Keratinocyte (primary cell): ENCODE measurements around the gene WAC. TPM values are rescaled to one million over a fixed set of nuclear protein-coding genes. Genes with fewer than 3 reads are reported as not detected.

Experiments used
- DNase-seq: peaks from one replicate; pipeline ENCODE4 v3.0.0-alpha.2; 2011; ENCODE audit warnings: low read depth, missing footprints, low spot score
- FAIRE-seq: peaks from 2 replicates; lab custom pipeline; 2011; peaks lifted over from hg19 to GRCh38; lab: Jason Lieb, UNC
- H2AFZ ChIP-seq: 2 replicates; pipeline ENCODE4 v1.6.0; 2012; ENCODE audit warnings: low read length, control low read depth, inconsistent platforms; ENCODE audit not compliant: control insufficient read depth
- H3K27ac ChIP-seq: 2 replicates; pipeline ENCODE4 v1.5.1; 2011; ENCODE audit warnings: low read length; ENCODE audit not compliant: control insufficient read depth, insufficient read depth
- H3K27me3 ChIP-seq: 3 replicates; pipeline ENCODE4 v1.6.0; 2011; ENCODE audit warnings: low read length; ENCODE audit not compliant: control insufficient read depth, insufficient read depth; ENCODE audit errors: extremely low read depth
- H3K36me3 ChIP-seq, 2 experiments: 2 replicates in 1 of 2; 3 replicates in 1 of 2; pipeline ENCODE4 v1.5.1; 2011; ENCODE audit warnings: low read length in 2 of 2, mild to moderate bottlenecking in 1 of 2; ENCODE audit not compliant: control insufficient read depth in 2 of 2, insufficient read depth in 2 of 2; ENCODE audit errors: extremely low read depth in 1 of 2
- H3K4me1 ChIP-seq: 3 replicates; pipeline ENCODE4 v1.5.1; 2011; ENCODE audit warnings: low read length; ENCODE audit not compliant: control insufficient read depth, insufficient read depth; ENCODE audit errors: extremely low read depth
- H3K4me2 ChIP-seq: 3 replicates; pipeline ENCODE4 v1.6.0; 2011; ENCODE audit warnings: low read depth, low read length; ENCODE audit not compliant: control insufficient read depth, insufficient read depth; ENCODE audit errors: extremely low read depth
- H3K4me3 ChIP-seq, 3 experiments: fragments of 200-600 bp in 1 of 3; sonication (generic) in 1 of 3; 2 replicates in 2 of 3; 3 replicates in 1 of 3; pipeline ENCODE4 v1.5.1; 2011 to 2016; ENCODE audit warnings: low read length in 3 of 3, mild to moderate bottlenecking in 3 of 3, control low read depth in 2 of 3, inconsistent platforms in 1 of 3, low read depth in 1 of 3, mixed read lengths in 1 of 3, mixed run types in 1 of 3, moderate library complexity in 1 of 3; ENCODE audit not compliant: control insufficient read depth in 2 of 3, insufficient read depth in 2 of 3; ENCODE audit errors: extremely low read depth in 1 of 3
- H3K79me2 ChIP-seq: 2 replicates; pipeline ENCODE4 v1.6.0; 2012; ENCODE audit warnings: low read length; ENCODE audit not compliant: control insufficient read depth, insufficient read depth
- H3K9ac ChIP-seq: 3 replicates; pipeline ENCODE4 v1.6.0; 2011; ENCODE audit warnings: low read length; ENCODE audit not compliant: control insufficient read depth, insufficient read depth; ENCODE audit errors: extremely low read depth
- H3K9me1 ChIP-seq: 3 replicates; pipeline ENCODE4 v1.6.0; 2011; ENCODE audit warnings: low read length; ENCODE audit not compliant: control insufficient read depth, insufficient read depth; ENCODE audit errors: extremely low read depth
- H3K9me3 ChIP-seq: 2 replicates; pipeline ENCODE4 v1.5.1; 2012; ENCODE audit warnings: low read depth, low read length; ENCODE audit not compliant: control insufficient read depth
- H4K20me1 ChIP-seq: 3 replicates; pipeline ENCODE4 v1.6.0; 2011; ENCODE audit warnings: low read length; ENCODE audit not compliant: control insufficient read depth, insufficient read depth; ENCODE audit errors: extremely low read depth
- EZH2 ChIP-seq: IDR thresholded peaks from one replicate; pipeline ENCODE4 v1.6.1; 2012; ENCODE audit warnings: inconsistent platforms, mild to moderate bottlenecking, low read length, moderate library complexity
- dilution Hi-C: fragments of 300-500 bp; cut with MboI; formaldehyde crosslinking; loops from one replicate; pipeline ENCODE4 v1.7.0; 2020; ENCODE audit warnings: low sequenced_read_pairs; ENCODE audit not compliant: extremely low pct_ligation_motif_present
- polyA plus RNA-seq, 5 experiments: library from polyadenylated mRNA; depleted of rRNA in 3 of 5; stranded (reverse) in 3 of 5; stranded (forward) in 1 of 5; unstranded in 1 of 5; fragments of >200 nt; gene quantifications; 1 replicate in 1 of 5; 2 replicates in 3 of 5; 3 replicates in 1 of 5; pipeline versions ENCODE4 v1.2.1 to v1.2.3, GENCODE V29; 2011 to 2012; ENCODE audit warnings: missing spikeins in 2 of 5, low read depth in 1 of 5, low replicate concordance in 1 of 5
- TF ChIP-seq, protein P1 (sequence below), 3 experiments: IDR thresholded peaks in 1 of 3; conservative IDR thresholded peaks in 1 of 3; optimal IDR thresholded peaks in 1 of 3; 2 replicates in 2 of 3; 3 replicates in 1 of 3; pipeline versions ENCODE3 to v1.5.1; 2011; ENCODE audit warnings: low read length in 3 of 3, mild to moderate bottlenecking in 3 of 3, moderate library complexity in 2 of 3, control low read depth in 1 of 3, inconsistent platforms in 1 of 3; ENCODE audit not compliant: insufficient read depth in 2 of 3; ENCODE audit errors: extremely low read depth in 1 of 3

WAC gene
- polyA plus RNA-seq, 1 donor (not counting 4 experiments of a cell fraction or from before 2014, with no cell fraction given), result 80.8 TPM

DNA sequence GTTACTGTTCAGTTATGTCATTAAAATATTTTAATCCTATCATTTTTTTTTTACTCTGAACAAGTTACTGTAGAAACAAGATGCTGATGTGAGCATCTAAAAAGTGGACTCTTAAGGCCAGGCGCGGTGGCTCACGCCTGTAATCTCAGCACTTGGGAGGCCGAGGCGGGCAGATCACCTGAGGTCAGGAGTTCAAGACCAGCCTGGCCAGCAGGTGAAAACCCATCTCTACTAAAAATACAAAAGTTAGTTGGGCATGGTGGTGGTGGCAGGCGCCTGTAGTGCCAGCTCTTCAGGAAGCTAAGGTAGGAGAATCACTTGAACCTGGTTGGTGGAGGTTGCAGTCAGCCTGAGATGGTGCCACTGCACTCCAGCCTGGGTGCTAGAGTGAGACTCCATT is 2.9 kb downstream of the WAC start:
- peaks cover 14 to 30% of the 10 kb centered on the region in 2 experiments for H3K36me3 ChIP-seq
- peaks cover 8% of the 10 kb centered on the region for H4K20me1 ChIP-seq
- FAIRE-seq (no peak), DNase-seq (no peak)
- H3K9me1 ChIP-seq, result no peaks in the 10 kb centered on the region
- H3K4me3 ChIP-seq, result no peak overlapping the region
- H3K9ac ChIP-seq, result no peak overlapping the region
- no peaks in the 10 kb centered on the region for H3K9me3 ChIP-seq
- no peaks in the 10 kb centered on the region for H3K27me3 ChIP-seq
- TF ChIP-seq, protein P1, sequence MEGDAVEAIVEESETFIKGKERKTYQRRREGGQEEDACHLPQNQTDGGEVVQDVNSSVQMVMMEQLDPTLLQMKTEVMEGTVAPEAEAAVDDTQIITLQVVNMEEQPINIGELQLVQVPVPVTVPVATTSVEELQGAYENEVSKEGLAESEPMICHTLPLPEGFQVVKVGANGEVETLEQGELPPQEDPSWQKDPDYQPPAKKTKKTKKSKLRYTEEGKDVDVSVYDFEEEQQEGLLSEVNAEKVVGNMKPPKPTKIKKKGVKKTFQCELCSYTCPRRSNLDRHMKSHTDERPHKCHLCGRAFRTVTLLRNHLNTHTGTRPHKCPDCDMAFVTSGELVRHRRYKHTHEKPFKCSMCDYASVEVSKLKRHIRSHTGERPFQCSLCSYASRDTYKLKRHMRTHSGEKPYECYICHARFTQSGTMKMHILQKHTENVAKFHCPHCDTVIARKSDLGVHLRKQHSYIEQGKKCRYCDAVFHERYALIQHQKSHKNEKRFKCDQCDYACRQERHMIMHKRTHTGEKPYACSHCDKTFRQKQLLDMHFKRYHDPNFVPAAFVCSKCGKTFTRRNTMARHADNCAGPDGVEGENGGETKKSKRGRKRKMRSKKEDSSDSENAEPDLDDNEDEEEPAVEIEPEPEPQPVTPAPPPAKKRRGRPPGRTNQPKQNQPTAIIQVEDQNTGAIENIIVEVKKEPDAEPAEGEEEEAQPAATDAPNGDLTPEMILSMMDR (optimal IDR thresholded peaks at IDR 0.05 in 1 of 3, IDR thresholded peaks at IDR 0.05 in 1 of 3, conservative IDR thresholded peaks at IDR 0.05 in 1 of 3; ENCODE audit: extremely low read depth in 1 of 3, insufficient read depth in 2 of 3, low read length in 3 of 3), result no peak
- TF ChIP-seq EZH2, result no peak
- no peak overlapping the region for H3K4me2 ChIP-seq
- dilution Hi-C loops, result no loop called here
- H3K4me1 ChIP-seq, result no peaks in the 10 kb centered on the region
- peaks cover 88% of the 10 kb centered on the region for H3K79me2 ChIP-seq
- H2AFZ ChIP-seq, result no peak overlapping the region
- no peak overlapping the region for H3K27ac ChIP-seq

DNA sequence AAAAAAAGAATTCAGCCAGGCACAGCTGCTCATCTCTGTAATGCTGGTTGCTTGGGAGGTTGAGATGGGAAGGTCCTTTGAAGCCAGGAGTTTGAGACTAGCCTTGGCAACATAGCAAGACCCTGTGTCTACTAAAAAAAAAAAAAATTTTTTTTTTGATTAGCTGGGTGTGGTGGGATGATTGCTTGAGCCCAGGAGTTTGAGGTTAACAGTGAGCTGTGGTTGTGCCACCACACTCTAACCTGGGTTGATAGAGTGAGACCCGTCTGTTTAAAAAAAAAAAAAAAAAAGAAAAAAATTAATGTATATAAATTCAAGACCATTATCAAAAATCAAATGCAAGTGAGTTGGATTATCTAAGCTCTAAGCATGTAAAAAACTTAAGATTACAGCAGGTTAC is 5.7 kb downstream of the WAC start:
- Histone ChIP-seq H3K4me3 (no peak overlapping the region), H3K9me3 (no peaks in the 10 kb centered on the region), H3K4me2 (no peak overlapping the region), H4K20me1 (peaks cover 15% of the 10 kb centered on the region), H3K79me2 (peaks cover 99% of the 10 kb centered on the region), H3K9me1 (no peaks in the 10 kb centered on the region), H3K27me3 (no peaks in the 10 kb centered on the region), H3K9ac (no peak overlapping the region), H3K27ac (no peak overlapping the region), H2AFZ (no peak overlapping the region), H3K36me3 (peaks cover 16 to 45% of the 10 kb centered on the region in 2 experiments), H3K4me1 (no peaks in the 10 kb centered on the region)
- DNase-seq, result no peak
- no peak for FAIRE-seq
- TF ChIP-seq, protein P1 (optimal IDR thresholded peaks at IDR 0.05 in 1 of 3, IDR thresholded peaks at IDR 0.05 in 1 of 3, conservative IDR thresholded peaks at IDR 0.05 in 1 of 3; ENCODE audit: extremely low read depth in 1 of 3, insufficient read depth in 2 of 3, low read length in 3 of 3), result no peak
- TF ChIP-seq EZH2, result no peak
- dilution Hi-C loops, result no loop called here
